Cardiac septum (tissue), 1 donor: ENCODE measurements around the gene SPDYE5. TPM values are rescaled to one million over a fixed set of nuclear protein-coding genes. Genes with fewer than 3 reads are reported as not detected.
"Not testable (repeated sequence)": the region's sequence is repeated elsewhere in the genome, so short reads cannot be mapped to it uniquely, and the experiment has no call there.

Source experiments
- DNase-seq: peaks from one replicate; pipeline ENCODE4 v3.0.0-alpha.2; 2020; ENCODE audit warnings: low spot score
- intact Hi-C: fragments of 100-400 bp; cut with DNase I; formaldehyde crosslinking; loops from one replicate; pipeline ENCODE4 v1.14.0; 2022
- long read RNA-seq: library from polyadenylated mRNA; unstranded; transcript quantifications from one replicate; pipeline ENCODE4 v2.0.0, GENCODE V29; 2021
- total RNA-seq: library from RNA; stranded (reverse); fragmentation: NEBNext Ultra II Directional; extraction: Animal tissue kit (Norgen Biotek cat#: 25700); gene quantifications from one replicate; pipeline ENCODE4 v1.2.1, GENCODE V29; 2021
- donor health status: DM: no; HTN: no; CAD: no.

The SPDYE5 gene
- not detected for total RNA-seq
- long read RNA-seq, partial matches to known transcripts = 0 of 11 reads
- long read RNA-seq, other reads (novel, unspliced or antisense) = 11 of 11 reads

- intact Hi-C loops = not testable (repeated sequence)
Observed at GRCh38 chr7:75492020-75492419, at the start of gene SPDYE5. Gene SPDYE5 (plus strand): TSS chr7:75492320. CDS start chr7:75494048, 1,728 bp downstream.

GRCh38 chr7:75442465-75443111 is 49.5 kb upstream of the SPDYE5 start:
- intact Hi-C loops, DNase-seq: not testable (repeated sequence)

More at GRCh38 chr7:75492020-75492419, at the start of gene SPDYE5:
- not testable (repeated sequence) for DNase-seq

GRCh38 chr7:75449946-75450345 is 42.2 kb upstream of the SPDYE5 start:
- DNase-seq, intact Hi-C loops: not testable (repeated sequence)

- DNase-seq, intact Hi-C loops: not testable (repeated sequence)
Observed at GRCh38 chr7:75452494-75452955, 39.6 kb upstream of the SPDYE5 start.

- intact Hi-C loops, DNase-seq: not testable (repeated sequence)
Observed at GRCh38 chr7:75456403-75456802, 35.7 kb upstream of the SPDYE5 start.

- intact Hi-C loops, DNase-seq: not testable (repeated sequence)
Observed at GRCh38 chr7:75458034-75458433, 34.1 kb upstream of the SPDYE5 start.

GRCh38 chr7:75460541-75460940 is 31.6 kb upstream of the SPDYE5 start:
- intact Hi-C loops, DNase-seq: not testable (repeated sequence)

GRCh38 chr7:75470166-75470565 is 22.0 kb upstream of the SPDYE5 start:
- intact Hi-C loops, DNase-seq: not testable (repeated sequence)

GRCh38 chr7:75477457-75477856 is 14.7 kb upstream of the SPDYE5 start:
- DNase-seq, intact Hi-C loops: not testable (repeated sequence)

- DNase-seq, intact Hi-C loops: not testable (repeated sequence)
Observed at GRCh38 chr7:75480313-75480712, 11.8 kb upstream of the SPDYE5 start.

- DNase-seq = peak; percentile 76
- intact Hi-C loops = not testable (repeated sequence)
Observed at GRCh38 chr7:75485355-75485978, 6.7 kb upstream of the SPDYE5 start.

- peak; percentile 96 for DNase-seq
- intact Hi-C loops = not testable (repeated sequence)
Observed at GRCh38 chr7:75485979-75486643, 6.0 kb upstream of the SPDYE5 start, which contains the start of gene POM121C. Gene POM121C (minus strand): TSS chr7:75486299. CDS start chr7:75441496, 44,803 bp downstream.

- DNase-seq, intact Hi-C loops: not testable (repeated sequence)
Observed at GRCh38 chr7:75509033-75509432, 16.9 kb downstream of the SPDYE5 start.

- intact Hi-C loops = not testable (repeated sequence)
Observed at GRCh38 chr7:75518842-75519241, 26.7 kb downstream of the SPDYE5 start.

GRCh38 chr7:75521727-75522126 is 29.6 kb downstream of the SPDYE5 start:
- DNase-seq, intact Hi-C loops: not testable (repeated sequence)

More at GRCh38 chr7:75518842-75519241, 26.7 kb downstream of the SPDYE5 start:
- DNase-seq = not testable (repeated sequence)

- DNase-seq, intact Hi-C loops: not testable (repeated sequence)
Observed at GRCh38 chr7:75527224-75527722, 35.2 kb downstream of the SPDYE5 start.

GRCh38 chr7:75531359-75531821 is 39.3 kb downstream of the SPDYE5 start:
- intact Hi-C loops = loop anchor here (10.0 kb wide), 1 partner anchor 93 kb away; no protein-coding TSS in a partner anchor
- no peak for DNase-seq

GRCh38 chr7:75532639-75533038 is 40.5 kb downstream of the SPDYE5 start:
- intact Hi-C loops = loop anchor here (10.0 kb wide), 1 partner anchor 92 kb away; no protein-coding TSS in a partner anchor

GRCh38 chr7:75533926-75534325 is 41.8 kb downstream of the SPDYE5 start:
- intact Hi-C loops = loop anchor here (10.0 kb wide), 1 partner anchor 91 kb away; no protein-coding TSS in a partner anchor
- DNase-seq = no peak

More at GRCh38 chr7:75532639-75533038, 40.5 kb downstream of the SPDYE5 start:
- no peak for DNase-seq
